Measurements from ENCODE around the gene EAF2.

DNA sequence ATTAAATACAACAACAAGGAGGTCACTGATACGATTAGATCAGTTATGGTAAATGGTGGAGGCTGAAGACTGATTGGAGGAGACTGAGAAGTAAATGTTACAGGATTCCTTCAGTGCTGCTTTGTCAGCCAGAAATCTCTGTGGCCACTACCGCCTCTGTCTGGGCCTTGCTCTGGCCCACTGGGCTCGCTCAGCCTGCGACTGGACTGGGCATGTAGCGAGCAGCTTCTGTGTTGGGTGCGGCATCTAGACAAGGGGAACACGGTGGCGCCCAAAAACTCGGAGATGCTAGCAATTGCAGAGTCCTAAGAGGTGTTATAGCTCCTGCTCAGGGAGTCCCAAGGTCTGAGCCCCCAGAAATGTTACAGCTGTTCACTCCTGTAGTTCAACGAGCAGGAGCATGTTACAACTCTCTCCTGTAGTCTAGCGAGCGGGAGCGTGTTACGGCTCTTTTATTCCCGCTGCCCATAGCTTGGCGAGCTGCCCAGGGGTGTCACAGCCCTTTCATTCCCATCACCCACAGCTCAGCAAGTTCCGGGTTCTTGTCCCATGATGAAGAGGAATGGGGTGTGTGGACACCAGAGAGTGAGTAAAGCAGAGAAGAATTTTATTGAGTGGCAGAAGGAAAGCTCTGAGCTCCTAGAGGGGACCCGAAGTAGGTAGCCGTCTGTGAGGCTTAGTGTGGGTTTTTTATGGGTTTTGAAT is 83.9 kb downstream of the EAF2 start:
- TF ChIP-seq, protein P1, sequence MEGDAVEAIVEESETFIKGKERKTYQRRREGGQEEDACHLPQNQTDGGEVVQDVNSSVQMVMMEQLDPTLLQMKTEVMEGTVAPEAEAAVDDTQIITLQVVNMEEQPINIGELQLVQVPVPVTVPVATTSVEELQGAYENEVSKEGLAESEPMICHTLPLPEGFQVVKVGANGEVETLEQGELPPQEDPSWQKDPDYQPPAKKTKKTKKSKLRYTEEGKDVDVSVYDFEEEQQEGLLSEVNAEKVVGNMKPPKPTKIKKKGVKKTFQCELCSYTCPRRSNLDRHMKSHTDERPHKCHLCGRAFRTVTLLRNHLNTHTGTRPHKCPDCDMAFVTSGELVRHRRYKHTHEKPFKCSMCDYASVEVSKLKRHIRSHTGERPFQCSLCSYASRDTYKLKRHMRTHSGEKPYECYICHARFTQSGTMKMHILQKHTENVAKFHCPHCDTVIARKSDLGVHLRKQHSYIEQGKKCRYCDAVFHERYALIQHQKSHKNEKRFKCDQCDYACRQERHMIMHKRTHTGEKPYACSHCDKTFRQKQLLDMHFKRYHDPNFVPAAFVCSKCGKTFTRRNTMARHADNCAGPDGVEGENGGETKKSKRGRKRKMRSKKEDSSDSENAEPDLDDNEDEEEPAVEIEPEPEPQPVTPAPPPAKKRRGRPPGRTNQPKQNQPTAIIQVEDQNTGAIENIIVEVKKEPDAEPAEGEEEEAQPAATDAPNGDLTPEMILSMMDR (IDR thresholded peaks at IDR 0.05; ENCODE audit: low read depth, low read length, missing input control) = no peak
- TF ChIP-seq, protein P2, sequence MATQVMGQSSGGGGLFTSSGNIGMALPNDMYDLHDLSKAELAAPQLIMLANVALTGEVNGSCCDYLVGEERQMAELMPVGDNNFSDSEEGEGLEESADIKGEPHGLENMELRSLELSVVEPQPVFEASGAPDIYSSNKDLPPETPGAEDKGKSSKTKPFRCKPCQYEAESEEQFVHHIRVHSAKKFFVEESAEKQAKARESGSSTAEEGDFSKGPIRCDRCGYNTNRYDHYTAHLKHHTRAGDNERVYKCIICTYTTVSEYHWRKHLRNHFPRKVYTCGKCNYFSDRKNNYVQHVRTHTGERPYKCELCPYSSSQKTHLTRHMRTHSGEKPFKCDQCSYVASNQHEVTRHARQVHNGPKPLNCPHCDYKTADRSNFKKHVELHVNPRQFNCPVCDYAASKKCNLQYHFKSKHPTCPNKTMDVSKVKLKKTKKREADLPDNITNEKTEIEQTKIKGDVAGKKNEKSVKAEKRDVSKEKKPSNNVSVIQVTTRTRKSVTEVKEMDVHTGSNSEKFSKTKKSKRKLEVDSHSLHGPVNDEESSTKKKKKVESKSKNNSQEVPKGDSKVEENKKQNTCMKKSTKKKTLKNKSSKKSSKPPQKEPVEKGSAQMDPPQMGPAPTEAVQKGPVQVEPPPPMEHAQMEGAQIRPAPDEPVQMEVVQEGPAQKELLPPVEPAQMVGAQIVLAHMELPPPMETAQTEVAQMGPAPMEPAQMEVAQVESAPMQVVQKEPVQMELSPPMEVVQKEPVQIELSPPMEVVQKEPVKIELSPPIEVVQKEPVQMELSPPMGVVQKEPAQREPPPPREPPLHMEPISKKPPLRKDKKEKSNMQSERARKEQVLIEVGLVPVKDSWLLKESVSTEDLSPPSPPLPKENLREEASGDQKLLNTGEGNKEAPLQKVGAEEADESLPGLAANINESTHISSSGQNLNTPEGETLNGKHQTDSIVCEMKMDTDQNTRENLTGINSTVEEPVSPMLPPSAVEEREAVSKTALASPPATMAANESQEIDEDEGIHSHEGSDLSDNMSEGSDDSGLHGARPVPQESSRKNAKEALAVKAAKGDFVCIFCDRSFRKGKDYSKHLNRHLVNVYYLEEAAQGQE (IDR thresholded peaks at IDR 0.05) = no peak
- no peak for TF ChIP-seq RXRA (IDR thresholded peaks at IDR 0.05)
- no peak for TF ChIP-seq SP1 (IDR thresholded peaks at IDR 0.05)
- TF ChIP-seq, protein P3, sequence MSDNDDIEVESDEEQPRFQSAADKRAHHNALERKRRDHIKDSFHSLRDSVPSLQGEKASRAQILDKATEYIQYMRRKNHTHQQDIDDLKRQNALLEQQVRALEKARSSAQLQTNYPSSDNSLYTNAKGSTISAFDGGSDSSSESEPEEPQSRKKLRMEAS (IDR thresholded peaks at IDR 0.05) = no peak
- TF ChIP-seq GABPA (IDR thresholded peaks at IDR 0.05 in 1 of 2, conservative IDR thresholded peaks at IDR 0.05 in 1 of 2) = no peak
- no peak for TF ChIP-seq RAD21 (IDR thresholded peaks at IDR 0.05)
- no peak for TF ChIP-seq JUND (IDR thresholded peaks at IDR 0.05)
- TF ChIP-seq, protein P4, sequence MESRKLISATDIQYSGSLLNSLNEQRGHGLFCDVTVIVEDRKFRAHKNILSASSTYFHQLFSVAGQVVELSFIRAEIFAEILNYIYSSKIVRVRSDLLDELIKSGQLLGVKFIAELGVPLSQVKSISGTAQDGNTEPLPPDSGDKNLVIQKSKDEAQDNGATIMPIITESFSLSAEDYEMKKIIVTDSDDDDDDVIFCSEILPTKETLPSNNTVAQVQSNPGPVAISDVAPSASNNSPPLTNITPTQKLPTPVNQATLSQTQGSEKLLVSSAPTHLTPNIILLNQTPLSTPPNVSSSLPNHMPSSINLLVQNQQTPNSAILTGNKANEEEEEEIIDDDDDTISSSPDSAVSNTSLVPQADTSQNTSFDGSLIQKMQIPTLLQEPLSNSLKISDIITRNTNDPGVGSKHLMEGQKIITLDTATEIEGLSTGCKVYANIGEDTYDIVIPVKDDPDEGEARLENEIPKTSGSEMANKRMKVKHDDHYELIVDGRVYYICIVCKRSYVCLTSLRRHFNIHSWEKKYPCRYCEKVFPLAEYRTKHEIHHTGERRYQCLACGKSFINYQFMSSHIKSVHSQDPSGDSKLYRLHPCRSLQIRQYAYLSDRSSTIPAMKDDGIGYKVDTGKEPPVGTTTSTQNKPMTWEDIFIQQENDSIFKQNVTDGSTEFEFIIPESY (IDR thresholded peaks at IDR 0.05) = no peak
- TF ChIP-seq FOXA1 (IDR thresholded peaks at IDR 0.05) = no peak
- TF ChIP-seq, protein P5, sequence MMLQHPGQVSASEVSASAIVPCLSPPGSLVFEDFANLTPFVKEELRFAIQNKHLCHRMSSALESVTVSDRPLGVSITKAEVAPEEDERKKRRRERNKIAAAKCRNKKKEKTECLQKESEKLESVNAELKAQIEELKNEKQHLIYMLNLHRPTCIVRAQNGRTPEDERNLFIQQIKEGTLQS (IDR thresholded peaks at IDR 0.05) = no peak
- no peak for TF ChIP-seq HNF4A (conservative IDR thresholded peaks at IDR 0.05)
- TF ChIP-seq NR2F2 (IDR thresholded peaks at IDR 0.05) = no peak
- no peak for TF ChIP-seq YY1 (IDR thresholded peaks at IDR 0.05)
